GM19455 (cell line): ENCODE results near the gene YEATS4.

ENCODE experiments used
- ATAC-seq: cut with Tn5 transposase; IDR thresholded peaks from one replicate; pipeline ENCODE4 v1.9.1; 2021; ENCODE audit not compliant: unreplicated experiment

Gene YEATS4

GRCh38 chr12:69430942-69431590, 71.5 kb downstream of the YEATS4 start:
- no peak for ATAC-seq

- ATAC-seq, result no peak
These were observed 72.2 kb downstream of the YEATS4 start for GRCh38 chr12:69431591-69432222.

- no peak for ATAC-seq
These were observed 74.1 kb downstream of the YEATS4 start for GRCh38 chr12:69433653-69434052.

- no peak for ATAC-seq
These were observed 76.1 kb downstream of the YEATS4 start for GRCh38 chr12:69435644-69436043.

GRCh38 chr12:69437073-69437472, 77.5 kb downstream of the YEATS4 start:
- no peak for ATAC-seq

GRCh38 chr12:69438539-69438938, 79.0 kb downstream of the YEATS4 start:
- ATAC-seq, result no peak

GRCh38 chr12:69440016-69440415, 80.5 kb downstream of the YEATS4 start:
- no peak for ATAC-seq
